ENCODE results near the gene ISCU. TPM values are rescaled to one million over a fixed set of nuclear protein-coding genes. Genes with fewer than 3 reads are reported as not detected.
"Not testable (repeated sequence)": the region's sequence is repeated elsewhere in the genome, so short reads cannot be mapped to it uniquely, and the experiment has no call there.

The ISCU gene
- total RNA-seq, 1 donor: 184 TPM

GRCh38 chr12:108618079-108618952, 55.9 kb downstream of the ISCU start:
- peaks cover 5% of the 10 kb centered on the region for H3K9me3 ChIP-seq (ENCODE audit: low read depth, low read length)

GRCh38 chr12:108618953-108619274, 56.5 kb downstream of the ISCU start:
- not testable (repeated sequence) for H4K20me1 ChIP-seq (ENCODE audit: insufficient read depth, low read length); H3K4me2 ChIP-seq (ENCODE audit: insufficient read depth, low read length); DNase-seq (ENCODE audit: insufficient read length, low spot score, missing footprints); H2AFZ ChIP-seq (ENCODE audit: low read length); H3K27ac ChIP-seq (ENCODE audit: low read depth, low read length); H3K79me2 ChIP-seq (ENCODE audit: insufficient read depth, low read length); H3K4me3 ChIP-seq (ENCODE audit: insufficient read depth, low read length); H3K9me3 ChIP-seq (ENCODE audit: low read depth, low read length); H3K36me3 ChIP-seq (ENCODE audit: insufficient read depth, low read length); H3K27me3 ChIP-seq (ENCODE audit: insufficient read depth, low read length)
- peaks cover 12% of the 10 kb centered on the region for H3K4me1 ChIP-seq (ENCODE audit: insufficient read depth, low read length)

More at GRCh38 chr12:108618079-108618952, 55.9 kb downstream of the ISCU start:
- Histone ChIP-seq H3K27me3 (ENCODE audit: insufficient read depth, low read length) (no peaks in the 10 kb centered on the region), H3K36me3 (ENCODE audit: insufficient read depth, low read length) (no peaks in the 10 kb centered on the region), H3K4me2 (ENCODE audit: insufficient read depth, low read length) (no peak overlapping the region), H3K79me2 (ENCODE audit: insufficient read depth, low read length) (no peaks in the 10 kb centered on the region), H4K20me1 (ENCODE audit: insufficient read depth, low read length) (no peaks in the 10 kb centered on the region), H3K4me3 (ENCODE audit: insufficient read depth, low read length) (no peak overlapping the region), H3K4me1 (ENCODE audit: insufficient read depth, low read length) (peaks cover 12% of the 10 kb centered on the region), H3K27ac (ENCODE audit: low read depth, low read length) (peak overlapping the region; percentile 52), H2AFZ (ENCODE audit: low read length) (no peak overlapping the region)
- TF ChIP-seq CTCF (IDR thresholded peaks at IDR 0.05; ENCODE audit: extremely low read depth, low read depth, low read length): peak; percentile 95
- DNase-seq (ENCODE audit: insufficient read length, low spot score, missing footprints): peak; percentile 96

Other genes with a start within 250 kb of the ISCU start
- gene CMKLR1, start 223.3 kb upstream of the ISCU start, total RNA-seq: 6.8 and 9.8 TPM in 2 replicates
- 5.4 and 7.7 TPM in 2 replicates for gene FICD, start 47.3 kb upstream of the ISCU start, total RNA-seq
- gene SART3, start 1.4 kb upstream of the ISCU start, total RNA-seq: 39.8 and 57.9 TPM in 2 replicates
- gene TMEM119, start 35.5 kb downstream of the ISCU start, total RNA-seq: 359 and 362 TPM in 2 replicates
- 1.1 and 1.2 TPM in 2 replicates for gene SELPLG, start 71.3 kb downstream of the ISCU start, total RNA-seq
- 228 and 261 TPM in 2 replicates for gene CORO1C, start 168.9 kb downstream of the ISCU start, total RNA-seq

Measured in osteoblast (primary cell).